Lower leg skin (tissue), 3 donors: ENCODE results near the gene SPPL2A.
"Not testable (repeated sequence)": the region's sequence is repeated elsewhere in the genome, so short reads cannot be mapped to it uniquely, and the experiment has no call there.

Experiments
- POLR2A ChIP-seq, 2 donors: fragments of 450-650 bp; IDR thresholded peaks; one replicate each; pipeline ENCODE4 v1.6.1; 2016 to 2017; ENCODE audit warnings: antibody characterized with exemption in 2 of 2, mild to moderate bottlenecking in 1 of 2, moderate library complexity in 1 of 2
- TF ChIP-seq, protein P1 (sequence below), 3 donors: fragments of 450-650 bp; IDR thresholded peaks; one replicate each; pipeline ENCODE4 v1.5.1; 2016; ENCODE audit warnings: antibody characterized with exemption in 3 of 3, mild to moderate bottlenecking in 3 of 3, moderate library complexity in 2 of 3

DNA sequence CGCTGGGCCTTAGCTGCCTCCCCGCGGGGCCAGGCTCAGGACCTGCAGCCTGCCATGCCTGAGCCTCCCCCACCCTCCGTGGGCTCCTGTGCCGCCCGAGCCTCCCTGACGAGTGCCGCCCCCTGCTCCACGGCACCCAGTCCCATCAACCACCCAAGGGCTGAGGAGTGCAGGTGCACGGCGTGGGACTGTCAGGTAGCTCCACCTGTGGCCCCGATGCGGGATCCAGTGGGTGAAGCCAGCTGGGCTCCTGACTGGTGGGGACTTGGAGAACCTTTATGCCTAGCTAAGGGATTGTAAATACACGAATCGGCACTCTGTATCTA, 46.6 kb upstream of the SPPL2A start:
- TF ChIP-seq, protein P1, sequence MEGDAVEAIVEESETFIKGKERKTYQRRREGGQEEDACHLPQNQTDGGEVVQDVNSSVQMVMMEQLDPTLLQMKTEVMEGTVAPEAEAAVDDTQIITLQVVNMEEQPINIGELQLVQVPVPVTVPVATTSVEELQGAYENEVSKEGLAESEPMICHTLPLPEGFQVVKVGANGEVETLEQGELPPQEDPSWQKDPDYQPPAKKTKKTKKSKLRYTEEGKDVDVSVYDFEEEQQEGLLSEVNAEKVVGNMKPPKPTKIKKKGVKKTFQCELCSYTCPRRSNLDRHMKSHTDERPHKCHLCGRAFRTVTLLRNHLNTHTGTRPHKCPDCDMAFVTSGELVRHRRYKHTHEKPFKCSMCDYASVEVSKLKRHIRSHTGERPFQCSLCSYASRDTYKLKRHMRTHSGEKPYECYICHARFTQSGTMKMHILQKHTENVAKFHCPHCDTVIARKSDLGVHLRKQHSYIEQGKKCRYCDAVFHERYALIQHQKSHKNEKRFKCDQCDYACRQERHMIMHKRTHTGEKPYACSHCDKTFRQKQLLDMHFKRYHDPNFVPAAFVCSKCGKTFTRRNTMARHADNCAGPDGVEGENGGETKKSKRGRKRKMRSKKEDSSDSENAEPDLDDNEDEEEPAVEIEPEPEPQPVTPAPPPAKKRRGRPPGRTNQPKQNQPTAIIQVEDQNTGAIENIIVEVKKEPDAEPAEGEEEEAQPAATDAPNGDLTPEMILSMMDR (IDR thresholded peaks at IDR 0.05) = not testable (repeated sequence)
- TF ChIP-seq POLR2A (IDR thresholded peaks at IDR 0.05) = not testable (repeated sequence)
